ENCODE results near the gene PPP1CC. TPM values are rescaled to one million over a fixed set of nuclear protein-coding genes. Genes with fewer than 3 reads are reported as not detected.

Gene PPP1CC
- total RNA-seq (100 to 1,000 TPM; 242 to 249 TPM), polyA plus RNA-seq (130 TPM)

DNA sequence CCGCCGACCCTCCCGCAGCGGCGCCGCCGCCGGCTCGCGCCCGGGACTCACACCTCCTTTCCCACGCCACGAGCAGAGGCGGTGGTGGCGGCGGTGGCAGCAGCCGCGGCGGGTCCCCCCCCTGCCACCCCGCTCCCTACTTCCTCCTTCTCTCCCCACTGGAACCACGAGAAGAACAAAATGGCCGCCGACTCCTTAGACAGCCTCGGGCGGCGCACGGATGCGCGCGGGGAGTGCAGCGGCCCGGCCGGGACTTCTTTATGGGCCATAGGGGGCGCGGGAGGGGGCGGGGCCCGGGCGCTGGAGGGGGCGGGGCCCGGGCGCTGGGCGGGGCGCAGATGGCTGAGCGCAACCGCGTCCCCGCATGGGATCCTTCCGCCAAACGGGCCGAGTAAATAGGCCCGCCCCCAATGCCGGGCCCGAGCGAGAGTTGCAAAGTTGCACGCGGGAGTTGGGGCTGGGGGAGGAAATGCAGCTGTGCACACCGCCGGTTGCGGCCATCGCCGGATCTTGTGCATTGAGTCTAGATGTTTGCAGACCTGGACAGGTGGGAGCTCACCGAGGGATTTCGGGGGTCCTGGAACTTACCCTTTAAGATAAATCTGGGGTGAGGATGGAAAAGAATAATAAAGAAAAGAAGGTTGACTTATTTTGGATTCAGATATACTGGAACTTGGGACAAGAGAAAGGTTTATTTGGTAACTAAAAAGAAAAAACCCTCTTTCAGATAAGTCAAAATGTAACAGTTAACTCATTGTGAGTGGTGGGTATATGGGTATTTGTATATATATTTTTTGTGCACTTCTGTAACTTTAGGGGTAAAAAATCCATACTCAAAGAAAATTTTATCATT, at the start of gene PPP1CC:
TSS of gene PPP1CC (minus strand) at position 174 of the 853 bp plus-strand sequence. CDS start 184 bp downstream, outside the sequence.
- H3K4me3 Mint-ChIP-seq = peak within 1 kb of the TSS; percentile 99 to 100 (median 100)
- POLR2A ChIA-PET = interaction anchor here (0.7 to 0.9 kb wide), 2 partner anchors 242 to 274 kb away, joined by 3 to 4 read pairs; partner anchors contain the start of gene FAM216A
- no peaks in the 10 kb centered on the region for H3K9me3 ChIP-seq (ENCODE audit: low read length)

GRCh38 chr12:110791589-110791988, 48.9 kb upstream of the PPP1CC start:
- ChIA-PET POLR2A (no interaction called here), CTCF (no interaction called here)
- no peaks in the 10 kb centered on the region for H3K27me3 ChIP-seq (ENCODE audit: insufficient read depth, low read length, poor library complexity, severe bottlenecking)
- peaks cover 0 to 3% of the 10 kb centered on the region in 2 donors for H3K27me3 Mint-ChIP-seq
- no peaks in the 10 kb centered on the region for H3K9me3 Mint-ChIP-seq
- H3K4me1 Mint-ChIP-seq = no peaks in the 10 kb centered on the region
- H3K4me1 ChIP-seq (ENCODE audit: insufficient read depth, low read length) = no peaks in the 10 kb centered on the region
- no peak overlapping the region for H3K27ac ChIP-seq (ENCODE audit: low read depth, low read length)
- no peaks in the 10 kb centered on the region for H3K36me3 ChIP-seq (ENCODE audit: insufficient read depth, low read length)
- H3K4me3 ChIP-seq (ENCODE audit: low read length) = no peak overlapping the region
- no peak for DNase-seq
- no peaks in the 10 kb centered on the region for H3K36me3 Mint-ChIP-seq
- H3K27ac Mint-ChIP-seq = no peak overlapping the region
- no peaks in the 10 kb centered on the region for H3K9me3 ChIP-seq (ENCODE audit: low read length)
- no peak overlapping the region for H3K4me3 Mint-ChIP-seq

More for the DNA sequence above, at the start of gene PPP1CC:
- H3K4me1 ChIP-seq (ENCODE audit: insufficient read depth, low read length) = peaks cover 30% of the 10 kb centered on the region
- Mint-ChIP-seq H3K4me1 (peaks cover 34 to 50% (median 47%) of the 10 kb centered on the region in 3 donors), H3K36me3 (peaks cover 0 to 14% (median 2%) of the 10 kb centered on the region in 3 donors), H3K9me3 (no peaks in the 10 kb centered on the region), H3K27me3 (peaks cover 0 to 6% of the 10 kb centered on the region in 2 donors), H3K27ac (peak within 1 kb of the TSS; percentile 96 to 100 (median 99))
- CTCF ChIA-PET = no interaction called here
- H3K27me3 ChIP-seq (ENCODE audit: insufficient read depth, low read length, poor library complexity, severe bottlenecking) = no peaks in the 10 kb centered on the region
- H3K27ac ChIP-seq (ENCODE audit: low read depth, low read length) = peak within 1 kb of the TSS; percentile 73
- no peaks in the 10 kb centered on the region for H3K36me3 ChIP-seq (ENCODE audit: insufficient read depth, low read length)
- H3K4me3 ChIP-seq (ENCODE audit: low read length) = peak within 1 kb of the TSS; percentile 72
- DNase-seq = peak; percentile 89 to 95 (median 92)

DNA sequence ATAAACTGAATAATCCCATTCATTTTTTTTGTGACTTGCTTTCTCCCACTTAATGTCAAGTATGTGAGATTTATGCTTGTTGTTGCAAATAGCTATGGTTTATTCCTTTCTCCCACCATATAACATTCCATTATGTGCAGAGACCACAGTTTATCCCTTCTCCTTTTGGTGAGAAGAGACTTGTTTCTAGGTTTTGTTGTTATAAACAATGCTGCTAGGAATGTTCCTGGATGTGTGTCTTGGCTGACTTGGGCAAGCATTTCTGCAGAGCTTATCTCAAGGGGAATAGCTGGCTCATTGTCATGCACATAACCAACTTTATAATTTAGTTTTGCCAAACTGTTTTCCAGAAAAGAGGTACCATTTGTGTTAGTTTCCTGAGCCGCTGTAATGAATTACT, 47.6 kb upstream of the PPP1CC start:
- Histone ChIP-seq H3K4me3 (ENCODE audit: low read length) (no peak overlapping the region), H3K4me1 (ENCODE audit: insufficient read depth, low read length) (no peaks in the 10 kb centered on the region), H3K9me3 (ENCODE audit: low read length) (no peaks in the 10 kb centered on the region), H3K27me3 (ENCODE audit: insufficient read depth, low read length, poor library complexity, severe bottlenecking) (no peaks in the 10 kb centered on the region), H3K36me3 (ENCODE audit: insufficient read depth, low read length) (no peaks in the 10 kb centered on the region), H3K27ac (ENCODE audit: low read depth, low read length) (no peak overlapping the region)
- Mint-ChIP-seq H3K36me3 (no peaks in the 10 kb centered on the region), H3K27me3 (peaks cover 1 to 3% of the 10 kb centered on the region in 2 donors), H3K4me3 (no peak overlapping the region), H3K9me3 (no peaks in the 10 kb centered on the region), H3K4me1 (no peaks in the 10 kb centered on the region), H3K27ac (no peak overlapping the region)
- ChIA-PET CTCF (no interaction called here), POLR2A (no interaction called here)
- no peak for DNase-seq

DNA sequence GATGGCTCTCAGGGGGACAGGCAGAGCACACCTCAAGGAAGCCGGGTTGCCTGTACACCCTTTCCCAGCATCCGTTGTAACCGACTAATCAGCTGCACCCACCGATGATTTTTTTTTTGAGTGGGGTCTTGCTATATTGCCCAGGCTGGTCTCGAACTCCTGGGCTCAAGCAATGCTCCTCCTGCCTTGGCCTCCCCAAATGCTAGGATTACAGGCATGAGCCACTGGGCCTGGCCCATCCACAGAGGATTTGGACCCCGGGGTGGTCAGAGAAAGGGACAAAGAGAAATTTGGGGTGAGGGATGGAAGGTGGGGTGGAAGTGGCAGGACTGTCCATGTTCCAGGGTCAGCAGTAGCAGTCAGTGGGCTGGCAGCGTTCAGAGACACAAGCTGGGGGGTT, 43.3 kb upstream of the PPP1CC start:
- no peak overlapping the region for H3K4me3 ChIP-seq (ENCODE audit: low read length)
- peaks cover 0 to 3% (median 0%) of the 10 kb centered on the region in 3 donors for H3K4me1 Mint-ChIP-seq
- no peak overlapping the region for H3K27ac ChIP-seq (ENCODE audit: low read depth, low read length)
- no peaks in the 10 kb centered on the region for H3K9me3 ChIP-seq (ENCODE audit: low read length)
- no peaks in the 10 kb centered on the region for H3K9me3 Mint-ChIP-seq
- H3K4me3 Mint-ChIP-seq = no peak overlapping the region
- no peaks in the 10 kb centered on the region for H3K36me3 ChIP-seq (ENCODE audit: insufficient read depth, low read length)
- ChIA-PET CTCF (no interaction called here), POLR2A (no interaction called here)
- H3K27me3 ChIP-seq (ENCODE audit: insufficient read depth, low read length, poor library complexity, severe bottlenecking) = no peaks in the 10 kb centered on the region
- peaks cover 0 to 1% of the 10 kb centered on the region in 2 donors for H3K27me3 Mint-ChIP-seq
- peak overlapping the region in 1 of 8 donors; percentile 0 for H3K27ac Mint-ChIP-seq
- DNase-seq = no peak
- H3K4me1 ChIP-seq (ENCODE audit: insufficient read depth, low read length) = no peaks in the 10 kb centered on the region
- no peaks in the 10 kb centered on the region for H3K36me3 Mint-ChIP-seq

GRCh38 chr12:110785240-110785639, 42.5 kb upstream of the PPP1CC start:
- H3K27me3 ChIP-seq (ENCODE audit: insufficient read depth, low read length, poor library complexity, severe bottlenecking) = no peaks in the 10 kb centered on the region
- no peak overlapping the region for H3K27ac Mint-ChIP-seq
- ChIA-PET CTCF (no interaction called here), POLR2A (no interaction called here)
- peaks cover 5 to 8% (median 6%) of the 10 kb centered on the region in 3 donors for H3K4me1 Mint-ChIP-seq
- H3K4me1 ChIP-seq (ENCODE audit: insufficient read depth, low read length) = peaks cover 6% of the 10 kb centered on the region
- H3K36me3 Mint-ChIP-seq = no peaks in the 10 kb centered on the region
- no peaks in the 10 kb centered on the region for H3K9me3 Mint-ChIP-seq
- no peak overlapping the region for H3K27ac ChIP-seq (ENCODE audit: low read depth, low read length)
- H3K4me3 Mint-ChIP-seq = no peak overlapping the region
- H3K4me3 ChIP-seq (ENCODE audit: low read length) = no peak overlapping the region
- DNase-seq = no peak
- H3K36me3 ChIP-seq (ENCODE audit: insufficient read depth, low read length) = no peaks in the 10 kb centered on the region
- H3K9me3 ChIP-seq (ENCODE audit: low read length) = no peaks in the 10 kb centered on the region
- peaks cover 0 to 1% of the 10 kb centered on the region in 2 donors for H3K27me3 Mint-ChIP-seq

DNA sequence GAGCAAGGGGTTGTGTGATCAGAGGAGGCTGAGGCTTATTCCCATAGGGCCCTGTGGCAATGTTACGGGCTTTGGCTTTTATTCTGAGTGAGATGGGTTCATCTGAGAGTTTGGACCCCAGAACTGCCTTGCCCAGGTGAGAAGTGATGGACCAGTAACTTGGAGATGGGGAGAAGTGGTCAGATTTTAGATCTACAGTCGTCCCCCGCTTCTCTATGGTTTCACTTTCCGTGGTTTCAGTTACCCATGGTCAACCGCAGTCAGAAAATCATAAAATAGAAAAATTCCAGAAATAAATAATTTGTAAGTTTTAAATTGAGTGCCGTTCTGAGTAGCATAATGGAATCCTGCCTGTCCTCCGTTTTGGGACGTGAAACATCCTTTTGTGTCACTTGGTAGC, 40.2 kb upstream of the PPP1CC start:
- Mint-ChIP-seq H3K27ac (no peak overlapping the region), H3K4me1 (peaks cover 18 to 28% (median 24%) of the 10 kb centered on the region in 3 donors), H3K9me3 (no peaks in the 10 kb centered on the region), H3K4me3 (no peak overlapping the region), H3K36me3 (no peaks in the 10 kb centered on the region), H3K27me3 (peaks cover 0 to 1% of the 10 kb centered on the region in 2 donors)
- Histone ChIP-seq H3K9me3 (ENCODE audit: low read length) (no peaks in the 10 kb centered on the region), H3K36me3 (ENCODE audit: insufficient read depth, low read length) (no peaks in the 10 kb centered on the region), H3K4me1 (ENCODE audit: insufficient read depth, low read length) (peaks cover 23% of the 10 kb centered on the region), H3K27ac (ENCODE audit: low read depth, low read length) (no peak overlapping the region), H3K27me3 (ENCODE audit: insufficient read depth, low read length, poor library complexity, severe bottlenecking) (no peaks in the 10 kb centered on the region), H3K4me3 (ENCODE audit: low read length) (no peak overlapping the region)
- ChIA-PET CTCF (no interaction called here), POLR2A (no interaction called here)
- no peak for DNase-seq

GRCh38 chr12:110782094-110782493, 39.4 kb upstream of the PPP1CC start:
- Mint-ChIP-seq H3K4me3 (no peak overlapping the region), H3K9me3 (no peaks in the 10 kb centered on the region), H3K36me3 (no peaks in the 10 kb centered on the region), H3K27ac (peak overlapping the region in 1 of 8 donors; percentile 31), H3K4me1 (peaks cover 18 to 28% (median 24%) of the 10 kb centered on the region in 3 donors), H3K27me3 (peaks cover 0 to 1% of the 10 kb centered on the region in 2 donors)
- Histone ChIP-seq H3K36me3 (ENCODE audit: insufficient read depth, low read length) (no peaks in the 10 kb centered on the region), H3K27me3 (ENCODE audit: insufficient read depth, low read length, poor library complexity, severe bottlenecking) (no peaks in the 10 kb centered on the region), H3K27ac (ENCODE audit: low read depth, low read length) (no peak overlapping the region), H3K4me1 (ENCODE audit: insufficient read depth, low read length) (peaks cover 23% of the 10 kb centered on the region), H3K4me3 (ENCODE audit: low read length) (no peak overlapping the region), H3K9me3 (ENCODE audit: low read length) (no peaks in the 10 kb centered on the region)
- no peak for DNase-seq
- POLR2A ChIA-PET = no interaction called here
- CTCF ChIA-PET = interaction anchor here (0.6 kb wide), 1 partner anchor 1530 kb away, joined by 3 read pairs; no protein-coding TSS in a partner anchor

DNA sequence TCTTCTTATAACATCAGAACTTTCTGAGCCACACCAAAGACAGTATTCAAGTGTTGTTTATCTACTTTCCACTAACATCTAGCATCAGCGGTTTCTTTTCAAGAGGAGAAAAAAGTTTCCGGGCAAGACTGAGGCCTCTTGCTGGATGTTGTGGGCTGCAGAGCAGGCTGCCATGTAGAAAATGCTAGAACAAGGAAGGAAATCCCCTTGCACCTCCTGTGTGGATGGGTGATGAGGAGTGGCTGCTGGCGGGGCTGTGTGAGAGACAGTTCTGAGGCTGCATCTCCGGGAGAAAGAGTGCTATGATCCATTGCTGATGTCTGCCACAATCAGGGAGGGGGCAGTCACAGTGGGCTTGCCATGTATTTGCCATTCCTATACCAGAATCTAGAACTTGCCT, 37.8 kb upstream of the PPP1CC start:
- Histone ChIP-seq H3K4me1 (ENCODE audit: insufficient read depth, low read length) (peaks cover 30% of the 10 kb centered on the region), H3K36me3 (ENCODE audit: insufficient read depth, low read length) (no peaks in the 10 kb centered on the region), H3K27me3 (ENCODE audit: insufficient read depth, low read length, poor library complexity, severe bottlenecking) (no peaks in the 10 kb centered on the region), H3K27ac (ENCODE audit: low read depth, low read length) (no peak overlapping the region), H3K9me3 (ENCODE audit: low read length) (no peaks in the 10 kb centered on the region), H3K4me3 (ENCODE audit: low read length) (no peak overlapping the region)
- H3K9me3 Mint-ChIP-seq = no peaks in the 10 kb centered on the region
- peak overlapping the region in 2 of 7 donors; percentile 7 to 36 for H3K4me3 Mint-ChIP-seq
- no peaks in the 10 kb centered on the region for H3K36me3 Mint-ChIP-seq
- H3K27me3 Mint-ChIP-seq = no peaks in the 10 kb centered on the region
- ChIA-PET CTCF (no interaction called here), POLR2A (no interaction called here)
- H3K4me1 Mint-ChIP-seq = peaks cover 24 to 43% (median 37%) of the 10 kb centered on the region in 3 donors
- peak in 2 of 5 donors; percentile 18 to 46 for DNase-seq
- H3K27ac Mint-ChIP-seq = peak overlapping the region in 6 of 8 donors; percentile 55 to 98 (median 78)

Data from CD8-positive, alpha-beta memory T cell (primary cell).